ENCODE results near the gene ATAD3C.
"Not testable (repeated sequence)": the region's sequence is repeated elsewhere in the genome, so short reads cannot be mapped to it uniquely, and the experiment has no call there.

ATAD3C gene

GRCh38 chr1:1479547-1480487 is 30.3 kb downstream of the ATAD3C start:
- DNase-seq: no peak

- not testable (repeated sequence) for DNase-seq
Measured at GRCh38 chr1:1480488-1480867, 31.0 kb downstream of the ATAD3C start.

- DNase-seq: not testable (repeated sequence)
Measured at GRCh38 chr1:1481811-1482210, 32.3 kb downstream of the ATAD3C start.

- no peak for DNase-seq
Measured at GRCh38 chr1:1482856-1483255, 33.4 kb downstream of the ATAD3C start.

- DNase-seq: no peak
Measured at GRCh38 chr1:1483714-1484113, 34.2 kb downstream of the ATAD3C start.

GRCh38 chr1:1484976-1485750 is 35.7 kb downstream of the ATAD3C start:
- DNase-seq: not testable (repeated sequence)

GRCh38 chr1:1485755-1486317 is 36.3 kb downstream of the ATAD3C start:
- DNase-seq: not testable (repeated sequence)

- no peak for DNase-seq
Measured at GRCh38 chr1:1487701-1488100, 38.2 kb downstream of the ATAD3C start.

- no peak for DNase-seq
Measured at GRCh38 chr1:1489231-1489630, 39.7 kb downstream of the ATAD3C start.

- no peak for DNase-seq
Measured at GRCh38 chr1:1489861-1490260, 40.4 kb downstream of the ATAD3C start.

GRCh38 chr1:1490633-1491230 is 41.2 kb downstream of the ATAD3C start:
- no peak for DNase-seq

GRCh38 chr1:1491601-1492000 is 42.1 kb downstream of the ATAD3C start:
- DNase-seq: no peak

- not testable (repeated sequence) for DNase-seq
Measured at GRCh38 chr1:1494311-1494710, 44.8 kb downstream of the ATAD3C start.

- not testable (repeated sequence) for DNase-seq
Measured at GRCh38 chr1:1495461-1495975, 46.0 kb downstream of the ATAD3C start.

- not testable (repeated sequence) for DNase-seq
Measured at GRCh38 chr1:1504777-1505365, 55.4 kb downstream of the ATAD3C start.

GRCh38 chr1:1505366-1505798 is 55.9 kb downstream of the ATAD3C start:
- not testable (repeated sequence) for DNase-seq

- not testable (repeated sequence) for DNase-seq
Measured at GRCh38 chr1:1505801-1506200, 56.3 kb downstream of the ATAD3C start.

- DNase-seq: no peak
Measured at GRCh38 chr1:1507305-1507704, 57.8 kb downstream of the ATAD3C start.

- DNase-seq: not testable (repeated sequence)
Measured at GRCh38 chr1:1508775-1509464, 59.4 kb downstream of the ATAD3C start.

- not testable (repeated sequence) for DNase-seq
Measured at GRCh38 chr1:1509465-1509850, 60.0 kb downstream of the ATAD3C start.

GRCh38 chr1:1510912-1511532 is 61.5 kb downstream of the ATAD3C start:
- DNase-seq: no peak

All from activated gamma-delta T cell (primary cell).